H1 (cell line): ENCODE results near the gene SAMD7. TPM values are rescaled to one million over a fixed set of nuclear protein-coding genes. Genes with fewer than 3 reads are reported as not detected.

ENCODE experiments used
- CTCF ChIA-PET: fragments of 300-600 bp; sonication (Branson Sonifier 250); formaldehyde crosslinking; loops from one replicate; lab custom pipeline; 2021; ENCODE audit not compliant: partially characterized antibody; lab: Charles Lee
- POLR2A ChIA-PET: fragments of 300-600 bp; sonication (Branson Sonifier 250); formaldehyde crosslinking; loops from one replicate; lab custom pipeline; 2021; ENCODE audit warnings: inconsistent platforms; ENCODE audit not compliant: partially characterized antibody; lab: Charles Lee
- DNase-seq, 2 experiments: peaks; one replicate each; pipeline versions ENCODE4 v3.0.0 to v3.0.0-alpha.2; 2010 to 2022; ENCODE audit warnings: low spot score in 2 of 2, low read depth in 1 of 2, mixed read lengths in 1 of 2
- FAIRE-seq: peaks from 2 replicates; lab custom pipeline; 2011; peaks lifted over from hg19 to GRCh38; lab: Jason Lieb, UNC
- H2AFZ ChIP-seq: 2 replicates; pipeline ENCODE4 v1.8.1; 2012; ENCODE audit warnings: low read length, inconsistent platforms
- H2AK5ac ChIP-seq: 2 replicates; pipeline ENCODE4 v1.6.1; 2013; ENCODE audit warnings: low read depth, low read length
- H2BK120ac ChIP-seq: replicated peaks from 2 replicates; pipeline ENCODE3; 2013; ENCODE audit warnings: low read depth, low read length, inconsistent platforms
- H2BK12ac ChIP-seq: 2 replicates; pipeline ENCODE4 v1.6.1; 2013; ENCODE audit warnings: low read depth, low read length
- H2BK15ac ChIP-seq: 2 replicates; pipeline ENCODE4 v1.6.1; 2013; ENCODE audit warnings: low read length
- H2BK20ac ChIP-seq: 2 replicates; pipeline ENCODE4 v1.6.1; 2013; ENCODE audit warnings: low read length
- H2BK5ac ChIP-seq: 2 replicates; pipeline ENCODE4 v1.6.1; 2013; ENCODE audit warnings: low read depth, low read length
- H3K14ac ChIP-seq: 2 replicates; pipeline ENCODE4 v1.6.1; 2013; ENCODE audit warnings: inconsistent platforms; ENCODE audit not compliant: insufficient read length
- H3K18ac ChIP-seq: 2 replicates; pipeline ENCODE4 v1.6.1; 2013; ENCODE audit warnings: low read length; ENCODE audit errors: extremely low read depth
- H3K23ac ChIP-seq: 2 replicates; pipeline ENCODE4 v1.6.1; 2013; ENCODE audit warnings: inconsistent platforms; ENCODE audit not compliant: insufficient read length
- H3K23me2 ChIP-seq: 2 replicates; pipeline ENCODE4 v1.6.1; 2013; ENCODE audit warnings: low read depth, low read length
- H3K27ac ChIP-seq: 2 replicates; pipeline ENCODE4 v1.6.1; 2011; ENCODE audit warnings: low read depth, low read length, inconsistent platforms
- H3K27me3 ChIP-seq, 4 experiments: replicated peaks in 1 of 4; 1 replicate in 1 of 4; 2 replicates in 3 of 4; pipeline versions ENCODE4 v1.6.1 to v1.8.1; 2011 to 2013; ENCODE audit warnings: low read length in 3 of 4, mild to moderate bottlenecking in 3 of 4, inconsistent platforms in 2 of 4, mixed read lengths in 2 of 4, moderate library complexity in 1 of 4; ENCODE audit not compliant: control insufficient read depth in 3 of 4, insufficient read depth in 3 of 4; ENCODE audit errors: extremely low read depth in 1 of 4
- H3K36me3 ChIP-seq, 4 experiments: 2 replicates each; pipeline versions ENCODE4 v1.6.1 to v1.8.1; 2011 to 2013; ENCODE audit warnings: mild to moderate bottlenecking in 4 of 4, low read length in 3 of 4, moderate library complexity in 2 of 4, control low read depth in 1 of 4, inconsistent platforms in 1 of 4; ENCODE audit not compliant: insufficient read depth in 4 of 4, control insufficient read depth in 2 of 4
- H3K4ac ChIP-seq: replicated peaks from 2 replicates; pipeline ENCODE3; 2013; ENCODE audit warnings: low read length, low read depth, mixed read lengths, inconsistent platforms; ENCODE audit not compliant: insufficient read length
- H3K4me1 ChIP-seq, 4 experiments: replicated peaks in 1 of 4; 1 replicate in 1 of 4; 2 replicates in 3 of 4; pipeline versions ENCODE4 v1.6.1 to v1.8.1; 2011 to 2013; ENCODE audit warnings: low read length in 3 of 4, inconsistent platforms in 2 of 4, mixed read lengths in 1 of 4; ENCODE audit not compliant: insufficient read depth in 4 of 4, control insufficient read depth in 3 of 4
- H3K4me2 ChIP-seq, 2 experiments: 2 replicates each; pipeline versions ENCODE4 v1.6.1 to v1.8.1; 2011 to 2013; ENCODE audit warnings: low read depth in 2 of 2, low read length in 2 of 2, control low read depth in 1 of 2, inconsistent platforms in 1 of 2, mild to moderate bottlenecking in 1 of 2; ENCODE audit not compliant: insufficient read depth in 1 of 2
- H3K4me3 ChIP-seq, 4 experiments: fragments of 200-600, 300-600 bp in 1 of 4; sonication (generic), shearing (Covaris generic), sonication (Bioruptor Twin) in 1 of 4; 2 replicates each; pipeline versions ENCODE4 v1.5.1 to v1.8.1; 2011 to 2016; ENCODE audit warnings: low read length in 4 of 4, low read depth in 3 of 4, control low read depth in 2 of 4, inconsistent platforms in 2 of 4, mild to moderate bottlenecking in 2 of 4, mixed read lengths in 1 of 4, moderate library complexity in 1 of 4; ENCODE audit not compliant: insufficient read depth in 2 of 4; ENCODE audit errors: extremely low read depth in 1 of 4
- H3K56ac ChIP-seq: replicated peaks from 2 replicates; pipeline ENCODE3; 2013; ENCODE audit warnings: low read depth, mild to moderate bottlenecking, mixed read lengths, low read length, inconsistent platforms; ENCODE audit not compliant: insufficient read length
- H3K79me1 ChIP-seq: 2 replicates; pipeline ENCODE4 v1.6.1; 2013; ENCODE audit warnings: low read depth, low read length, control low read depth
- H3K79me2 ChIP-seq, 2 experiments: 2 replicates each; pipeline versions ENCODE4 v1.6.1 to v1.8.1; 2012 to 2013; ENCODE audit warnings: low read length in 2 of 2, mild to moderate bottlenecking in 2 of 2, inconsistent platforms in 1 of 2; ENCODE audit not compliant: insufficient read depth in 2 of 2, control insufficient read depth in 1 of 2
- H3K9ac ChIP-seq, 4 experiments: replicated peaks in 1 of 4; 1 replicate in 1 of 4; 2 replicates in 3 of 4; pipeline versions ENCODE4 v1.6.1 to v1.8.1; 2011 to 2013; ENCODE audit warnings: low read depth in 3 of 4, low read length in 3 of 4, control low read depth in 2 of 4, mild to moderate bottlenecking in 2 of 4, moderate library complexity in 2 of 4, inconsistent platforms in 1 of 4; ENCODE audit errors: extremely low read depth in 1 of 4
- H3K9me3 ChIP-seq, 2 experiments: 2 replicates each; pipeline versions ENCODE4 v1.6.1 to v1.8.1; 2012 to 2013; ENCODE audit warnings: mild to moderate bottlenecking in 2 of 2, moderate library complexity in 2 of 2, control low read depth in 1 of 2, inconsistent platforms in 1 of 2, low read depth in 1 of 2, low read length in 1 of 2, mixed read lengths in 1 of 2; ENCODE audit not compliant: insufficient read depth in 2 of 2
- H4K20me1 ChIP-seq, 2 experiments: replicated peaks in 1 of 2; 2 replicates each; pipeline versions ENCODE3 to v1.8.1; 2011 to 2013; ENCODE audit warnings: inconsistent platforms in 2 of 2, low read length in 2 of 2, mild to moderate bottlenecking in 1 of 2; ENCODE audit not compliant: insufficient read depth in 2 of 2, control insufficient read depth in 1 of 2
- H4K5ac ChIP-seq: 2 replicates; pipeline ENCODE4 v1.6.1; 2013; ENCODE audit warnings: low read length, low read depth, mixed read lengths, inconsistent platforms; ENCODE audit not compliant: insufficient read length
- H4K8ac ChIP-seq: 2 replicates; pipeline ENCODE4 v1.8.0; 2013; ENCODE audit warnings: mild to moderate bottlenecking, moderate library complexity, low read length, inconsistent platforms; ENCODE audit not compliant: insufficient read depth; ENCODE audit errors: extremely low read depth
- H4K91ac ChIP-seq: replicated peaks from 2 replicates; pipeline ENCODE3; 2013; ENCODE audit warnings: low read length, mixed read lengths, inconsistent platforms; ENCODE audit not compliant: insufficient read length
- CBX5 ChIP-seq: fragments of 300-800, 300-1000 bp; sonication (generic); IDR thresholded peaks from 2 replicates; pipeline ENCODE4 v1.7.1; 2016; ENCODE audit warnings: antibody characterized with exemption, low read length, low read depth
- CEBPB ChIP-seq: IDR thresholded peaks from 2 replicates; pipeline ENCODE4 v1.6.1; 2012; ENCODE audit warnings: low read depth, low read length
- CHD2 ChIP-seq: IDR thresholded peaks from 2 replicates; pipeline ENCODE4 v1.6.1; 2012; ENCODE audit warnings: low read length, improper control_type of control experiment
- CTBP2 ChIP-seq: IDR thresholded peaks from 2 replicates; pipeline ENCODE4 v1.7.0; 2011; ENCODE audit warnings: borderline replicate concordance, mild to moderate bottlenecking, moderate library complexity, mixed read lengths, low read length; ENCODE audit not compliant: insufficient read depth, insufficient read length
- EP300 ChIP-seq, 2 experiments: IDR thresholded peaks; 1 replicate in 1 of 2; 2 replicates in 1 of 2; pipeline ENCODE4 v1.6.1; 2011 to 2012; ENCODE audit warnings: low read depth in 2 of 2, low read length in 2 of 2, mild to moderate bottlenecking in 2 of 2, borderline replicate concordance in 1 of 2, inconsistent platforms in 1 of 2, moderate library complexity in 1 of 2
- GABPA ChIP-seq: IDR thresholded peaks from 2 replicates; pipeline ENCODE4 v1.6.1; 2011; ENCODE audit warnings: mild to moderate bottlenecking, low read length, moderate library complexity, borderline replicate concordance; ENCODE audit not compliant: insufficient read depth
- HDAC2 ChIP-seq, 2 experiments: fragments of 300-600 bp in 1 of 2; sonication (generic) in 1 of 2; IDR thresholded peaks; 2 replicates each; pipeline ENCODE4 v1.6.1; 2011 to 2012; ENCODE audit warnings: low read depth in 2 of 2, low read length in 2 of 2, mild to moderate bottlenecking in 2 of 2, moderate library complexity in 2 of 2, borderline replicate concordance in 1 of 2, inconsistent platforms in 1 of 2
- MAFK ChIP-seq: IDR thresholded peaks from 2 replicates; pipeline ENCODE4 v1.6.1; 2012; ENCODE audit warnings: low read depth, mild to moderate bottlenecking, improper control_type of control experiment, low read length
- MAX ChIP-seq: IDR thresholded peaks from 2 replicates; pipeline ENCODE4 v1.6.1; 2012; ENCODE audit warnings: inconsistent platforms
- NRF1 ChIP-seq: IDR thresholded peaks from 2 replicates; pipeline ENCODE4 v1.6.1; 2011; ENCODE audit warnings: mild to moderate bottlenecking, low read depth, low read length, improper control_type of control experiment
- POLR2A ChIP-seq, 2 experiments: IDR thresholded peaks; 1 replicate in 1 of 2; 2 replicates in 1 of 2; pipeline ENCODE4 v1.6.1; 2011; ENCODE audit warnings: low read depth in 2 of 2, low read length in 2 of 2, mild to moderate bottlenecking in 2 of 2; ENCODE audit errors: control extremely low read depth in 1 of 2
- RBBP5 ChIP-seq: IDR thresholded peaks from 2 replicates; pipeline ENCODE4 v1.7.1; 2012; ENCODE audit warnings: low read depth, mild to moderate bottlenecking, inconsistent platforms, low read length, moderate library complexity, borderline replicate concordance
- RFX5 ChIP-seq: IDR thresholded peaks from 2 replicates; pipeline ENCODE4 v1.6.1; 2011; ENCODE audit warnings: low read depth, low read length, improper control_type of control experiment, borderline replicate concordance
- TAF1 ChIP-seq: IDR thresholded peaks from 2 replicates; pipeline ENCODE4 v1.6.1; 2011; ENCODE audit warnings: mild to moderate bottlenecking, low read depth, low read length
- TEAD4 ChIP-seq: IDR thresholded peaks from 2 replicates; pipeline ENCODE4 v1.6.1; 2012; ENCODE audit warnings: low read depth, low read length, inconsistent platforms, mixed read lengths
- WGBS, 2 experiments: shearing (Covaris generic) in 1 of 2; methylation state at CpG; one replicate each; pipeline versions ENCODE4 v1.1.6 to v1.1.7; 2013 to 2015; ENCODE audit warnings: low lambda C conversion rate in 2 of 2, mixed read lengths in 2 of 2, inconsistent platforms in 1 of 2, low coverage in 1 of 2, missing lambda C conversion rate in 1 of 2; ENCODE audit not compliant: insufficient replicate concordance in 2 of 2, insufficient coverage in 1 of 2, insufficient read length in 1 of 2; ENCODE audit errors: extremely low coverage in 1 of 2, missing lambda C conversion rate in 1 of 2; 5-methylcytosine and 5-hydroxymethylcytosine counted together
- polyA plus RNA-seq, 7 experiments: library from polyadenylated mRNA; depleted of rRNA in 3 of 7; stranded (reverse) in 5 of 7; unstranded in 2 of 7; fragments of >200 nt in 5 of 7; fragments of 200-250 nt in 2 of 7; gene quantifications; 1 replicate in 5 of 7; 2 replicates in 1 of 7; 4 replicates in 1 of 7; pipeline versions ENCODE4 v1.2.1 to v1.2.3, GENCODE V29; 2011 to 2013; ENCODE audit warnings: missing spikeins in 2 of 7, mixed read lengths in 2 of 7
- total RNA-seq: library from RNA; stranded (reverse); fragmentation: NEBNext Ultra II Directional; extraction: Animal tissue kit (Norgen Biotek cat#: 25700); gene quantifications from 2 replicates; pipeline ENCODE4 v1.2.1, GENCODE V29; 2021

SAMD7 gene
- total and polyA plus RNA-seq, 2 of the 8 experiments (the other 6 are each of a cell fraction or from before 2014, with no cell fraction given) = not detected

DNA sequence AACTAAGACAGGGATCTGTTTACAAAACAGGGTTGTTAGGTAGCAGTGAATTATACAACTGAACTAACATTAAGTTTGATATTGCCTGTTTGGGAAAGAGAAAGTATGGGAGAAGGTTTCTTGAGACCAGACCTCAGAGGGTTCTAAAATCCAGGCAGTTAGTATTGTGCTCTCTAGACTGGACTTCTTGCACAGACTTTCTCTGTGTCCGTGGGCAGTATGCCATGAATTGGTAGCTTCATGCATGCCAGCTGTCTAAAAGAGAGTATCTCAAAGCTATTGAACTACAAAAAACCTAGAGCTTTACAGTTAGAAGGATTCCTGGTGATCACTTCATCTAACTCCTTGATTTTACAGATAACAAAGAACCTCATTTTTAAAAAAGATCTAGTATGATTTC, 12.5 kb downstream of the SAMD7 start:
- no peak overlapping the region for H3K27ac ChIP-seq
- H3K4me3 ChIP-seq = no peak overlapping the region
- H3K4me1 ChIP-seq = no peaks in the 10 kb centered on the region
- H3K18ac ChIP-seq = no peak overlapping the region
- H3K4ac ChIP-seq = no peak overlapping the region
- no peak overlapping the region for H3K14ac ChIP-seq
- H2BK5ac ChIP-seq = no peak overlapping the region
- no peak overlapping the region for H4K8ac ChIP-seq
- H2AFZ ChIP-seq = no peak overlapping the region
- H4K91ac ChIP-seq = no peak overlapping the region
- no peaks in the 10 kb centered on the region for H3K36me3 ChIP-seq
- H3K9me3 ChIP-seq = no peaks in the 10 kb centered on the region
- no peaks in the 10 kb centered on the region for H3K79me2 ChIP-seq
- H4K20me1 ChIP-seq = no peaks in the 10 kb centered on the region
- no peak overlapping the region for H3K9ac ChIP-seq
- H2BK15ac ChIP-seq = no peak overlapping the region
- H3K56ac ChIP-seq = no peak overlapping the region
- H3K4me2 ChIP-seq = no peak overlapping the region
- H3K27me3 ChIP-seq = no peaks in the 10 kb centered on the region
- no peak overlapping the region for H2BK12ac ChIP-seq
- H2BK20ac ChIP-seq = no peak overlapping the region
- DNase-seq = no peak
- CTCF ChIA-PET = interaction anchor here (1.6 kb wide), 1 partner anchor 15 kb away, joined by 3 read pairs; no protein-coding TSS in a partner anchor
- FAIRE-seq = no peak
- POLR2A ChIA-PET = no interaction called here
- no peaks in the 10 kb centered on the region for H3K79me1 ChIP-seq
- H3K23ac ChIP-seq = no peak overlapping the region
- no peak overlapping the region for H4K5ac ChIP-seq
- H3K23me2 ChIP-seq = no peaks in the 10 kb centered on the region
- no peak overlapping the region for H2AK5ac ChIP-seq
- 81% methylated on average over 1 of the region's 1 CpG; no CpG with 5 or more reads in 1 of the 2 experiments for WGBS, 2 experiments
- H2BK120ac ChIP-seq = no peak overlapping the region
- TF ChIP-seq GABPA (no peak), RBBP5 (no peak), RFX5 (no peak), NRF1 (no peak), MAFK (no peak), HDAC2 (IDR thresholded peaks at IDR 0.05; ENCODE audit: borderline replicate concordance in 1 of 2, low read depth in 2 of 2, low read length in 2 of 2) (no peak), MAX (no peak), TAF1 (no peak), TEAD4 (no peak), CTBP2 (no peak), CBX5 (no peak), EP300 (IDR thresholded peaks at IDR 0.05; ENCODE audit: borderline replicate concordance in 1 of 2, low read depth in 2 of 2, low read length in 2 of 2) (no peak), CEBPB (no peak), CHD2 (no peak), POLR2A (IDR thresholded peaks at IDR 0.05; ENCODE audit: control extremely low read depth in 1 of 2, low read depth in 2 of 2, low read length in 2 of 2) (no peak)
